ENCODE measurements around the gene CTSA.
A peak's percentile ranks its signal among the peaks of the same experiment; 100 is the strongest.
"Not testable (repeated sequence)": the region's sequence is repeated elsewhere in the genome, so short reads cannot be mapped to it uniquely, and the experiment has no call there.

Gene CTSA

GRCh38 chr20:45894797-45895196, 3.7 kb downstream of the CTSA start:
- no peaks in the 10 kb centered on the region for H3K9me3 Mint-ChIP-seq
- H3K27me3 Mint-ChIP-seq (ENCODE audit: low read depth, poor library complexity) = no peaks in the 10 kb centered on the region
- H3K4me3 Mint-ChIP-seq = no peak overlapping the region
- peaks cover 15% of the 10 kb centered on the region for H3K36me3 Mint-ChIP-seq (ENCODE audit: low read depth)
- peaks cover 22% of the 10 kb centered on the region for H3K4me1 Mint-ChIP-seq
- no peak for TF ChIP-seq CTCF (IDR thresholded peaks at IDR 0.05)
- no peak overlapping the region for H3K27ac Mint-ChIP-seq
- DNase-seq = no peak

- Mint-ChIP-seq H3K27ac (no peak overlapping the region), H3K4me3 (no peak overlapping the region), H3K27me3 (ENCODE audit: low read depth, poor library complexity) (no peaks in the 10 kb centered on the region), H3K4me1 (peaks cover 17% of the 10 kb centered on the region), H3K9me3 (no peaks in the 10 kb centered on the region), H3K36me3 (ENCODE audit: low read depth) (peaks cover 15% of the 10 kb centered on the region)
- TF ChIP-seq CTCF (IDR thresholded peaks at IDR 0.05) = no peak
- DNase-seq = no peak
Measured at GRCh38 chr20:45896641-45897161, 5.6 kb downstream of the CTSA start.

- DNase-seq = no peak
- Mint-ChIP-seq H3K36me3 (ENCODE audit: low read depth) (peaks cover 15% of the 10 kb centered on the region), H3K9me3 (no peaks in the 10 kb centered on the region), H3K27me3 (ENCODE audit: low read depth, poor library complexity) (no peaks in the 10 kb centered on the region), H3K4me3 (no peak overlapping the region), H3K27ac (peak overlapping the region; percentile 14), H3K4me1 (peaks cover 12% of the 10 kb centered on the region)
- no peak for TF ChIP-seq CTCF (IDR thresholded peaks at IDR 0.05)
Measured at GRCh38 chr20:45897289-45897688, 6.2 kb downstream of the CTSA start.

- no peak for TF ChIP-seq CTCF (IDR thresholded peaks at IDR 0.05)
- peaks cover 8% of the 10 kb centered on the region for H3K4me1 Mint-ChIP-seq
- H3K27me3 Mint-ChIP-seq (ENCODE audit: low read depth, poor library complexity) = no peaks in the 10 kb centered on the region
- no peak for DNase-seq
- peaks cover 15% of the 10 kb centered on the region for H3K36me3 Mint-ChIP-seq (ENCODE audit: low read depth)
- H3K27ac Mint-ChIP-seq = peak overlapping the region; percentile 14
- no peaks in the 10 kb centered on the region for H3K9me3 Mint-ChIP-seq
- H3K4me3 Mint-ChIP-seq = no peak overlapping the region
Measured at GRCh38 chr20:45897692-45898091, 6.6 kb downstream of the CTSA start.

- peaks cover 7% of the 10 kb centered on the region for H3K4me1 Mint-ChIP-seq
- no peak overlapping the region for H3K27ac Mint-ChIP-seq
- H3K9me3 Mint-ChIP-seq = no peaks in the 10 kb centered on the region
- H3K36me3 Mint-ChIP-seq (ENCODE audit: low read depth) = peaks cover 18% of the 10 kb centered on the region
- no peaks in the 10 kb centered on the region for H3K27me3 Mint-ChIP-seq (ENCODE audit: low read depth, poor library complexity)
- H3K4me3 Mint-ChIP-seq = no peak overlapping the region
- no peak for DNase-seq
- no peak for TF ChIP-seq CTCF (IDR thresholded peaks at IDR 0.05)
Measured at GRCh38 chr20:45898285-45898684, 7.2 kb downstream of the CTSA start.

GRCh38 chr20:45899046-45899835, 8.1 kb downstream of the CTSA start:
- H3K4me3 Mint-ChIP-seq = no peak overlapping the region
- no peak overlapping the region for H3K27ac Mint-ChIP-seq
- H3K9me3 Mint-ChIP-seq = no peaks in the 10 kb centered on the region
- no peak for DNase-seq
- no peaks in the 10 kb centered on the region for H3K27me3 Mint-ChIP-seq (ENCODE audit: low read depth, poor library complexity)
- TF ChIP-seq CTCF (IDR thresholded peaks at IDR 0.05) = no peak
- peaks cover 16% of the 10 kb centered on the region for H3K36me3 Mint-ChIP-seq (ENCODE audit: low read depth)
- H3K4me1 Mint-ChIP-seq = no peaks in the 10 kb centered on the region

- H3K4me3 Mint-ChIP-seq; DNase-seq; H3K27ac Mint-ChIP-seq; H3K27me3 Mint-ChIP-seq (ENCODE audit: low read depth, poor library complexity); H3K4me1 Mint-ChIP-seq; H3K9me3 Mint-ChIP-seq: not testable (repeated sequence)
- H3K36me3 Mint-ChIP-seq (ENCODE audit: low read depth) = peaks cover 31% of the 10 kb centered on the region
Measured at GRCh38 chr20:45901332-45901731, 10.2 kb downstream of the CTSA start.
